ENCODE results near the gene ZNF500. TPM values are rescaled to one million over a fixed set of nuclear protein-coding genes. Genes with fewer than 3 reads are reported as not detected.

Gene ZNF500
- total RNA-seq, 3 donors from 2014 or later = 8.2 to 17.0 (median 16.4) TPM

GRCh38 chr16:4699046-4699556 lies 67.9 kb downstream of the ZNF500 start:
- peaks cover 13 to 20% of the 10 kb centered on the region in 2 donors for H3K4me1 ChIP-seq
- intact Hi-C loops (cut with DNase I; ENCODE audit: low total_unique reads) = no loop called here
- H3K9me3 ChIP-seq = no peaks in the 10 kb centered on the region
- no peak overlapping the region for H3K4me3 ChIP-seq
- H3K36me3 ChIP-seq = no peaks in the 10 kb centered on the region
- no peaks in the 10 kb centered on the region for H3K27me3 ChIP-seq
- no peak overlapping the region for H3K27ac ChIP-seq
- no peak for TF ChIP-seq POLR2A (IDR thresholded peaks at IDR 0.05)
- TF ChIP-seq CTCF (IDR thresholded peaks at IDR 0.05) = no peak
- no peak for TF ChIP-seq POLR2AphosphoS5 (IDR thresholded peaks at IDR 0.05)
- DNase-seq (ENCODE audit: low spot score in 2 of 2) = no peak

GRCh38 chr16:4698321-4699045 lies 68.5 kb downstream of the ZNF500 start:
- Histone ChIP-seq H3K27ac (no peak overlapping the region), H3K36me3 (no peaks in the 10 kb centered on the region), H3K4me3 (no peak overlapping the region), H3K27me3 (no peaks in the 10 kb centered on the region), H3K4me1 (peaks cover 13 to 20% of the 10 kb centered on the region in 2 donors), H3K9me3 (no peaks in the 10 kb centered on the region)
- TF ChIP-seq POLR2AphosphoS5 (IDR thresholded peaks at IDR 0.05) (no peak), POLR2A (IDR thresholded peaks at IDR 0.05) (no peak), CTCF (IDR thresholded peaks at IDR 0.05) (no peak)
- no peak for DNase-seq (ENCODE audit: low spot score in 2 of 2)
- intact Hi-C loops (cut with DNase I; ENCODE audit: low total_unique reads) = no loop called here

Other genes with a start within 250 kb of the ZNF500 start
- 1 to 10 TPM; 9.1 to 9.9 (median 9.5) TPM for gene CDIP1, start 228.4 kb downstream of the ZNF500 start, total RNA-seq
- not detected for gene C16orf96, start 210.8 kb downstream of the ZNF500 start, total RNA-seq
- 10 to 100 TPM in 1 of 3 donors, 1 to 10 TPM in 2; 5.8 to 11.3 (median 7.2) TPM for gene UBALD1, start 152.3 kb downstream of the ZNF500 start, total RNA-seq
- gene MGRN1, start 142.3 kb downstream of the ZNF500 start, total RNA-seq = 10 to 100 TPM; 26.7 to 28.5 (median 27.9) TPM
- gene NUDT16L1, start 73.6 kb downstream of the ZNF500 start, total RNA-seq = 10 to 100 TPM; 22.4 to 38.0 (median 32.3) TPM
- gene ANKS3, start 32.9 kb downstream of the ZNF500 start, total RNA-seq = 10 to 100 TPM; 12.6 to 33.1 (median 23.6) TPM
- gene DNAAF8, start 32.6 kb downstream of the ZNF500 start, total RNA-seq = 1 to 10 TPM; 1.3 to 2.3 (median 1.8) TPM
- gene SEPTIN12, start 21.2 kb upstream of the ZNF500 start, total RNA-seq = not detected
- gene SMIM22, start 28.2 kb upstream of the ZNF500 start, total RNA-seq = 10 to 100 TPM in 2 of 3 donors, not detected in 1; 49.0 to 58.7 TPM
- gene ROGDI, start 35.5 kb upstream of the ZNF500 start, total RNA-seq = 10 to 100 TPM in 2 of 3 donors, 1 to 10 TPM in 1; 6.6 to 23.3 (median 21.2) TPM
- 10 to 100 TPM; 57.2 to 79.0 (median 58.1) TPM for gene GLYR1, start 80.1 kb upstream of the ZNF500 start, total RNA-seq
- 10 to 100 TPM; 28.8 to 32.8 (median 29.1) TPM for gene UBN1, start 80.3 kb upstream of the ZNF500 start, total RNA-seq
- gene PPL, start 170.0 kb upstream of the ZNF500 start, total RNA-seq = 100 to 1,000 TPM in 1 of 3 donors, 10 to 100 TPM in 2; 53.1 to 169 (median 97.5) TPM
- gene SEC14L5, start 191.2 kb upstream of the ZNF500 start, total RNA-seq = 1 to 10 TPM in 1 of 3 donors, under 1 TPM in 2; 0.33 to 1.3 (median 0.59) TPM